T-cell (primary cell): ENCODE data around the gene GALNT10. TPM values are rescaled to one million over a fixed set of nuclear protein-coding genes. Genes with fewer than 3 reads are reported as not detected.

Experiments used
- ATAC-seq, 4 experiments: fragments of 200-7000 bp in 3 of 4; fragments of 150-1000 bp in 1 of 4; cut with Tn5 transposase; replicated peaks in 1 of 4; 1 replicate in 3 of 4; 2 replicates in 1 of 4; pipeline ENCODE4 v1.10.0; 2021; ENCODE audit warnings: moderate library complexity in 3 of 4, mild to moderate bottlenecking in 2 of 4, moderate number of reproducible peaks in 1 of 4
- CTCF ChIA-PET, 2 donors: fragments of 300-600 bp; sonication (Branson Sonifier 250); formaldehyde crosslinking; loops; one replicate each; lab custom pipeline; 2022; ENCODE audit warnings: antibody characterized with exemption in 2 of 2; lab: Charles Lee
- POLR2A ChIA-PET, 2 donors: fragments of 300-600 bp; sonication (Branson Sonifier 250); formaldehyde crosslinking; loops; one replicate each; lab custom pipeline; 2022; ENCODE audit warnings: antibody characterized with exemption in 2 of 2; lab: Charles Lee
- DNase-seq, 35 experiments: peaks; one replicate each; pipeline versions ENCODE4 v3.0.0 to v3.0.0-alpha.2; 2013 to 2023
- H3K27ac ChIP-seq: one replicate; pipeline ENCODE4 v1.5.1; 2013; ENCODE audit warnings: low read length
- H3K27me3 ChIP-seq, 2 experiments: replicated peaks in 1 of 2; 1 replicate in 1 of 2; 2 replicates in 1 of 2; pipeline versions ENCODE4 v1.6.1 to v1.7.0; 2013; ENCODE audit warnings: low read length in 1 of 2, mixed read lengths in 1 of 2; ENCODE audit not compliant: control insufficient read depth in 2 of 2, insufficient read depth in 2 of 2; ENCODE audit errors: extremely low read depth in 1 of 2
- H3K36me3 ChIP-seq, 2 donors: 1 replicate in 1 of 2; 2 replicates in 1 of 2; pipeline versions ENCODE4 v1.6.1 to v1.7.0; 2013; ENCODE audit warnings: low read length in 1 of 2; ENCODE audit not compliant: control insufficient read depth in 2 of 2, insufficient read depth in 1 of 2; ENCODE audit errors: extremely low read depth in 1 of 2
- H3K4me1 ChIP-seq, 2 experiments: 1 replicate in 1 of 2; 2 replicates in 1 of 2; pipeline versions ENCODE4 v1.6.1 to v1.7.0; 2013; ENCODE audit warnings: low read length in 2 of 2, mixed read lengths in 1 of 2; ENCODE audit not compliant: insufficient read depth in 2 of 2, control insufficient read depth in 1 of 2; ENCODE audit errors: extremely low read depth in 1 of 2
- H3K4me3 ChIP-seq, 2 donors: 1 replicate in 1 of 2; 2 replicates in 1 of 2; pipeline versions ENCODE4 v1.5.1 to v1.7.0; 2013; ENCODE audit warnings: mild to moderate bottlenecking in 2 of 2, low read length in 1 of 2, moderate library complexity in 1 of 2; ENCODE audit not compliant: control insufficient read depth in 1 of 2; ENCODE audit errors: extremely low read depth in 1 of 2
- H3K9me3 ChIP-seq: 2 replicates; pipeline ENCODE4 v1.7.0; 2013
- H3K27ac Mint-ChIP-seq, 2 donors: one replicate each; pipeline ENCODE4 v1.8.0; 2020 to 2021; ENCODE audit warnings: mild to moderate bottlenecking in 2 of 2, mixed read lengths in 2 of 2
- H3K27me3 Mint-ChIP-seq, 2 donors: one replicate each; pipeline ENCODE4 v1.8.0; 2021 to 2022; ENCODE audit warnings: mixed read lengths in 2 of 2
- H3K36me3 Mint-ChIP-seq: one replicate; pipeline ENCODE4 v1.8.0; 2021; ENCODE audit warnings: mixed read lengths
- H3K4me1 Mint-ChIP-seq, 3 donors: one replicate each; pipeline ENCODE4 v1.8.0; 2020 to 2022; ENCODE audit warnings: mixed read lengths in 3 of 3, mild to moderate bottlenecking in 1 of 3
- H3K4me3 Mint-ChIP-seq, 3 donors: one replicate each; pipeline ENCODE4 v1.8.0; 2020 to 2022; ENCODE audit warnings: mild to moderate bottlenecking in 3 of 3, mixed read lengths in 3 of 3, moderate library complexity in 3 of 3
- H3K9me3 Mint-ChIP-seq, 3 donors: one replicate each; pipeline ENCODE4 v1.8.0; 2020 to 2022; ENCODE audit warnings: mixed read lengths in 3 of 3
- WGBS: methylation state at CpG from one replicate; pipeline ENCODE4 v1.1.5; 2013; ENCODE audit warnings: missing lambda C conversion rate; ENCODE audit not compliant: insufficient coverage; 5-methylcytosine and 5-hydroxymethylcytosine counted together
- total RNA-seq, 35 experiments: library from RNA in 6 of 35; stranded (reverse) in 6 of 35; fragments of 120-200 nt in 1 of 35; gene quantifications; one replicate each; pipeline versions ENCODE4 v1.2.1 to v1.2.4 and lab custom pipeline; 2013 to 2026

GALNT10 gene
- total RNA-seq, 5 donors from 2014 or later (not counting 1 experiment from before 2014, with no cell fraction given): 26.9 to 62.7 (median 40.8) TPM

DNA sequence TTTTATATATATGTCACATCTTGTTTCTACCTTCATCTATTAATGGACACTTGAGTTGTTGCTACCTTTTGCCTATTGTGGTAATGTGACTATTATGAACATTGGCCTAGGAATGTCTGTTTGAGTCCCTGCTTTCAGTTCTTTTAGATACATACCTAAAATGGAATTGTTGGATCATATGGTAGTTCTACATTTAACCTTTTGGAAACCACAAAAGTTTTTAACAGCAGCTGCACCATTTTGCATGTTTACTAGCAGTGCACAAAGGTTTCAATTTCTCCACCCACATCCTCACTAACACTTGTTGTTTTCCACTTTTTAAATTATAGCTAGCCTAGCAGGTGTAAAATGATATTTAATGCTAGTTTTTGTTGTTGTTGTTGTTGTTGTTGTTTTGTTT is 88.4 kb downstream of the GALNT10 start:
- Mint-ChIP-seq H3K4me3 (no peak overlapping the region), H3K36me3 (peaks cover 19% of the 10 kb centered on the region), H3K4me1 (peaks cover 4 to 22% (median 8%) of the 10 kb centered on the region in 3 donors), H3K27me3 (no peaks in the 10 kb centered on the region), H3K9me3 (no peaks in the 10 kb centered on the region), H3K27ac (no peak overlapping the region)
- Histone ChIP-seq H3K27me3 (no peaks in the 10 kb centered on the region), H3K9me3 (no peaks in the 10 kb centered on the region), H3K4me3 (no peak overlapping the region), H3K36me3 (no peaks in the 10 kb centered on the region), H3K27ac (no peak overlapping the region), H3K4me1 (peaks cover 0 to 1% of the 10 kb centered on the region in 2 experiments)
- ChIA-PET POLR2A (no interaction called here), CTCF (no interaction called here)
- DNase-seq (no peak), ATAC-seq (no peak)

DNA sequence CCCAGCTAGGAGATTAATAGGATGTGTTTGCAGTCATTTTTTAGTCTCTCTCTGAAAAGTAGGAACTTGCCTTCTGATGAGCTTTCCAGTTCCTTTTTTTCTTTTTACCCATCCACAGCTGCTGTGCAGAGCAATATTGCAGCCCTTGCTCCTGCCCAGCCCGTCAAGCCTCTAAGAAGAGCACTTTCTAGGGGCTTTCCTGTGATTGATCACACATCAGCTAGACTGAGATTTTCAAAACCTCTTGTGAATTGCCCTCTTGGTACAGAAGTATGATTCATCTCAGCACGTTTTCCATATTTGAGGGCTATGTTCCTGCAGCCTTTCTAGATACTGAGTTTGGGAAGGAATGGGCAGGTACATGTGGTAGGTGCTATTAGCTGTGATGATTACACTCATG is 93.9 kb downstream of the GALNT10 start:
- no peaks in the 10 kb centered on the region for H3K27me3 ChIP-seq
- no peak overlapping the region for H3K27ac ChIP-seq
- H3K9me3 Mint-ChIP-seq: no peaks in the 10 kb centered on the region
- WGBS: 92% methylated on average over 1 of the region's 2 CpGs
- POLR2A ChIA-PET: no interaction called here
- no peaks in the 10 kb centered on the region for H3K4me1 ChIP-seq
- H3K4me3 Mint-ChIP-seq: no peak overlapping the region
- H3K36me3 Mint-ChIP-seq: peaks cover 14% of the 10 kb centered on the region
- H3K4me3 ChIP-seq: no peak overlapping the region
- CTCF ChIA-PET: no interaction called here
- no peaks in the 10 kb centered on the region for H3K27me3 Mint-ChIP-seq
- H3K27ac Mint-ChIP-seq: no peak overlapping the region
- no peaks in the 10 kb centered on the region for H3K9me3 ChIP-seq
- ATAC-seq (no peak), DNase-seq (no peak)
- peaks cover 17 to 27% (median 20%) of the 10 kb centered on the region in 3 donors for H3K4me1 Mint-ChIP-seq
- H3K36me3 ChIP-seq: no peaks in the 10 kb centered on the region

DNA sequence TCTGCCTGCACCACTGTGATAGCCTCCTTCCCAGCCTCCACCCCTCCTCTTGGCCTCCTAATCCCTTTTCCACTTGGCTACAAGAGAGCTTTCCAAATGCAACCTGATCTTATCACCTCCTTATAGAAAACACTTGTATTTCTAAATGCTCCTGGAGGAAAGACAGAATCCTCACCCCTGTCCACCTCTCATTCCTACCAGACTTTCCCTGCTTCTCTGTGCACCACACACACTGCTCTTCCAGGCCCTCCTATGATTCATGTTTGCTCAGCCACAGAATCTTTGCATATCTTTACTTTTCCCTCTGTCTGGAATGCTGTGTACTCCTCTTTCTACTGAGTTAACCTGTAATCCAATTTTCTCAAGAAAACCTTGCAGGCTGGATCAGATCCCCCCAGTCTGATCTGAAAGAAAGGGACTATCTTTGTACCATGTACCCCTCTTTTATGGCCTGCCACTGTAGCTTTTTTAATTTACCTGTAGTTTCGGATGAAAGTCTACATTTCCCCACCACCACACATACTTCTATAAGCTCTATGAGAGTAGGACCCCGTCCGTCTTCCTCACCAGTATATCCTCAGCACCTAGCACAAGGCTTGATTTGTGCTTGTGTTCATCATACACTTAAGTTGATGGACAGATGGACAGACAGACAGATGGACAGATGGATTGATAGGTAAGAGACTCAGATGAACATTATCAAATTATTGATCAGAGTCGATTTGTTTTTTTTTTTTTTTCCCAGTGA is 95.3 kb downstream of the GALNT10 start:
- POLR2A ChIA-PET: no interaction called here
- no peak overlapping the region for H3K27ac ChIP-seq
- Mint-ChIP-seq H3K4me1 (peaks cover 17 to 27% (median 20%) of the 10 kb centered on the region in 3 donors), H3K36me3 (peaks cover 14% of the 10 kb centered on the region), H3K27me3 (no peaks in the 10 kb centered on the region), H3K27ac (no peak overlapping the region), H3K4me3 (no peak overlapping the region), H3K9me3 (no peaks in the 10 kb centered on the region)
- H3K9me3 ChIP-seq: no peaks in the 10 kb centered on the region
- whole genome bisulfite sequencing: 92% methylated on average over 2 of the region's 4 CpGs
- no peak for ATAC-seq
- H3K4me3 ChIP-seq: no peak overlapping the region
- CTCF ChIA-PET: no interaction called here
- no peaks in the 10 kb centered on the region for H3K27me3 ChIP-seq
- H3K4me1 ChIP-seq: no peaks in the 10 kb centered on the region
- no peaks in the 10 kb centered on the region for H3K36me3 ChIP-seq
- no peak for DNase-seq

DNA sequence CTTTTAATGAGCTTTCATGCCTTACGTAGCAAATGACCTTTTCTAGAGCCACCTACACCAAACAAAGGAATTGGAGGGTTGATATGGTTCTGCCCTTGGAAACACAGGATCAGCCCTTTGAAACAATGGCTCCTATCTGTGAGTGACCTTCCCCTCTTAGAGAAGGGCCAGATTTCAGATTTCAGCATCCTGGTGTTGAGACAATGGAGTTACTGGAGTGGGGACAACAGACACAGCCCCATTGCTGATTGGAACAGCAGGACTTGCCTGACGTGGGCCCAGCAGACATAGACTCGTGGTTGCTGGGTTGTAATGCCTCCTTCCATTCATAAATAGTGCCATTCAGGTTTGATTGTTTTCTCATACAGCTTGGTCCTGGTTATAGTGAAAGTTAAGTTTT is 96.0 kb downstream of the GALNT10 start:
- H3K27ac Mint-ChIP-seq: no peak overlapping the region
- POLR2A ChIA-PET: no interaction called here

DNA sequence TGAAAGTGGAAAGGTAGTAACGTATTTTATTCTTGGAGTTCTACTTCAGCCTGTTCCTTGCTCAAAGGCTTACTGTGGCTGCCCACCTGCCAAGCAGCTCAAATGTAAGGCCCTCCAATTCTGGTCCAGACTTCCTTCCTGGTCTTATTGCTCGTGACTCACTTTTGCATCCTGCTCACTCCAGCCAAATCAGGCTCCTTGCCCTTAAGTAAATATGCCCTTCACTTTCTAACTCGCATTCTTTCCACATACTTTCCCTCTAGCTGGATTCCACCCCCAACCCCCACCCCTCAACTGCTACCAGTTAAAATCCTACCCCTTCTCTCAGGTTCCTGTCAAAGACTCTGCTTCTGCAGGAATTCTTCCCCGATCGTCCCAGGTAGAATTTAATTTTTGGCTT is 96.6 kb downstream of the GALNT10 start:
- H3K27me3 ChIP-seq: no peaks in the 10 kb centered on the region
- ChIA-PET POLR2A (no interaction called here), CTCF (no interaction called here)
- Mint-ChIP-seq H3K36me3 (peaks cover 20% of the 10 kb centered on the region), H3K27ac (no peak overlapping the region), H3K4me1 (peaks cover 17 to 30% (median 20%) of the 10 kb centered on the region in 3 donors), H3K27me3 (no peaks in the 10 kb centered on the region), H3K4me3 (no peak overlapping the region), H3K9me3 (no peaks in the 10 kb centered on the region)
- H3K4me3 ChIP-seq: no peak overlapping the region
- no peak for ATAC-seq
- no peaks in the 10 kb centered on the region for H3K4me1 ChIP-seq
- no peak for DNase-seq
- H3K36me3 ChIP-seq: peaks cover 0 to 3% of the 10 kb centered on the region in 2 donors
- no peak overlapping the region for H3K27ac ChIP-seq
- 83% methylated on average over 2 of the region's 5 CpGs for WGBS
- no peaks in the 10 kb centered on the region for H3K9me3 ChIP-seq

More for the DNA sequence above, 96.0 kb downstream of the GALNT10 start:
- Mint-ChIP-seq H3K4me1 (peaks cover 17 to 29% (median 20%) of the 10 kb centered on the region in 3 donors), H3K27me3 (no peaks in the 10 kb centered on the region), H3K36me3 (peaks cover 17% of the 10 kb centered on the region), H3K4me3 (no peak overlapping the region), H3K9me3 (no peaks in the 10 kb centered on the region)
- WGBS: 60% methylated on average over 1 of the region's 3 CpGs
- Histone ChIP-seq H3K27ac (no peak overlapping the region), H3K4me1 (no peaks in the 10 kb centered on the region), H3K4me3 (no peak overlapping the region), H3K9me3 (no peaks in the 10 kb centered on the region), H3K36me3 (peaks cover 0 to 3% of the 10 kb centered on the region in 2 donors), H3K27me3 (no peaks in the 10 kb centered on the region)
- CTCF ChIA-PET: no interaction called here
- no peak for DNase-seq
- ATAC-seq: no peak

DNA sequence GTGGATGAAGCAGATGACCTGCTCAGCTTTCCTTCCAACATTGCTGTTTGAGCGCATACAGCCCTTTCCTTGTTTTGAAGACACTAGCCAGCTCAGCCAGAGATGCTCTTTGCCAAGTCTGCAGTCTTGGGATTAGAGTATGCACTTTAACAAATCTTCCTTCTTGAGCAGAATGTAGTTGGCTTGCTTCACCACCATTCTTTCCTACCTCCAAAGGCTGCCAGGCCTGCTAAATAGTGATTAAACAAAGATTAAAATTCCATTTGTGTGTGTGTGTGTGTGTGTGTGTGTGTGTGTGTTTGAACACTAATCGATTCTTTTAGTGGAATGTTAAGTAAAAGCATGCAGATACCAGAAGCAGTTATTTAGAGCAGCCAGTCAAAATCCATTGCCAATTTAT is 97.6 kb downstream of the GALNT10 start:
- Histone ChIP-seq H3K27ac (no peak overlapping the region), H3K9me3 (no peaks in the 10 kb centered on the region), H3K4me1 (no peaks in the 10 kb centered on the region), H3K27me3 (no peaks in the 10 kb centered on the region), H3K36me3 (peaks cover 0 to 3% of the 10 kb centered on the region in 2 donors), H3K4me3 (no peak overlapping the region)
- peaks cover 17 to 30% (median 20%) of the 10 kb centered on the region in 3 donors for H3K4me1 Mint-ChIP-seq
- H3K36me3 Mint-ChIP-seq: peaks cover 23% of the 10 kb centered on the region
- H3K4me3 Mint-ChIP-seq: no peak overlapping the region
- ATAC-seq (no peak), DNase-seq (no peak)
- ChIA-PET POLR2A (interaction anchor here (0.6 to 0.7 kb wide), 2 partner anchors 27 to 81 kb away, joined by 3 read pairs; no protein-coding TSS in a partner anchor), CTCF (no interaction called here)
- no peaks in the 10 kb centered on the region for H3K9me3 Mint-ChIP-seq
- no peak overlapping the region for H3K27ac Mint-ChIP-seq
- H3K27me3 Mint-ChIP-seq: no peaks in the 10 kb centered on the region
- no CpG with 5 or more reads among the region's 2 CpGs for WGBS
